Peyer's patch (tissue), 4 donors: ENCODE results near the gene THRB. TPM values are rescaled to one million over a fixed set of nuclear protein-coding genes. Genes with fewer than 3 reads are reported as not detected.

Experiments used
- DNase-seq, 3 donors: peaks; one replicate each; pipeline ENCODE4 v3.0.0-alpha.2; 2017 to 2019
- H3K27ac ChIP-seq, 4 donors: fragments of 200-600 bp; sonication (generic); one replicate each; pipeline ENCODE4 v1.5.1; 2016 to 2019
- H3K27me3 ChIP-seq, 2 donors: fragments of 200-600 bp; sonication (generic); one replicate each; pipeline ENCODE4 v1.5.1; 2019
- H3K36me3 ChIP-seq, 3 donors: fragments of 200-600 bp; sonication (generic); one replicate each; pipeline ENCODE4 v1.5.1; 2016 to 2019
- H3K4me1 ChIP-seq, 4 donors: fragments of 200-600 bp; sonication (generic); one replicate each; pipeline ENCODE4 v1.5.1; 2016 to 2019
- H3K4me3 ChIP-seq, 4 donors: fragments of 200-600 bp; sonication (generic); 1 replicate in 3 of 4; 2 replicates in 1 of 4; pipeline ENCODE4 v1.5.1; 2016 to 2019; ENCODE audit warnings: mild to moderate bottlenecking in 1 of 4
- H3K9me3 ChIP-seq, 4 donors: fragments of 200-600 bp; sonication (generic); one replicate each; pipeline ENCODE4 v1.5.1; 2016 to 2019; ENCODE audit warnings: mild to moderate bottlenecking in 1 of 4
- CTCF ChIP-seq, 6 experiments: fragments of 450-650 bp in 4 of 6; fragments of 200-600 bp in 2 of 6; sonication (generic) in 1 of 6; IDR thresholded peaks; one replicate each; pipeline ENCODE4 v1.5.1; 2017 to 2019; ENCODE audit warnings: antibody characterized with exemption in 6 of 6, mild to moderate bottlenecking in 3 of 6, moderate library complexity in 1 of 6
- POLR2A ChIP-seq, 2 donors: fragments of 450-650 bp; IDR thresholded peaks; one replicate each; pipeline ENCODE4 v1.5.1; 2017; ENCODE audit warnings: antibody characterized with exemption in 2 of 2, mild to moderate bottlenecking in 2 of 2, moderate library complexity in 2 of 2
- total RNA-seq, 4 donors: library from RNA; depleted of rRNA; stranded (reverse); fragments of >200 nt; gene quantifications; one replicate each; pipeline ENCODE4 v1.1.0, GENCODE V29; 2016

Gene THRB
- total RNA-seq, 4 donors from 2014 or later = 2.6 to 13.2 (median 8.4) TPM

GRCh38 chr3:24387000-24387399 is 107.7 kb downstream of the THRB start:
- Histone ChIP-seq H3K36me3 (no peaks in the 10 kb centered on the region), H3K4me3 (no peak overlapping the region), H3K4me1 (peaks cover 0 to 21% (median 4%) of the 10 kb centered on the region in 4 donors), H3K9me3 (no peaks in the 10 kb centered on the region), H3K27me3 (no peaks in the 10 kb centered on the region), H3K27ac (no peak overlapping the region)
- TF ChIP-seq POLR2A (IDR thresholded peaks at IDR 0.05) (no peak), CTCF (IDR thresholded peaks at IDR 0.05) (no peak)
- no peak for DNase-seq

- Histone ChIP-seq H3K27me3 (no peaks in the 10 kb centered on the region), H3K4me3 (no peak overlapping the region), H3K9me3 (no peaks in the 10 kb centered on the region), H3K36me3 (no peaks in the 10 kb centered on the region), H3K4me1 (peaks cover 0 to 21% (median 4%) of the 10 kb centered on the region in 4 donors), H3K27ac (no peak overlapping the region)
- no peak for DNase-seq
- TF ChIP-seq CTCF (IDR thresholded peaks at IDR 0.05) (no peak), POLR2A (IDR thresholded peaks at IDR 0.05) (no peak)
These were observed 108.2 kb downstream of the THRB start for GRCh38 chr3:24386458-24386857.

- H3K4me1 ChIP-seq = peaks cover 0 to 12% (median 3%) of the 10 kb centered on the region in 4 donors
- H3K27ac ChIP-seq = no peak overlapping the region
- H3K9me3 ChIP-seq = no peaks in the 10 kb centered on the region
- H3K4me3 ChIP-seq = no peak overlapping the region
- no peaks in the 10 kb centered on the region for H3K36me3 ChIP-seq
- H3K27me3 ChIP-seq = no peaks in the 10 kb centered on the region
- no peak for DNase-seq
- TF ChIP-seq POLR2A (IDR thresholded peaks at IDR 0.05) (no peak), CTCF (IDR thresholded peaks at IDR 0.05) (no peak)
These were observed 109.5 kb downstream of the THRB start for GRCh38 chr3:24385012-24385615.

- H3K27me3 ChIP-seq = no peaks in the 10 kb centered on the region
- H3K4me3 ChIP-seq = no peak overlapping the region
- no peaks in the 10 kb centered on the region for H3K9me3 ChIP-seq
- TF ChIP-seq CTCF (IDR thresholded peaks at IDR 0.05) (no peak), POLR2A (IDR thresholded peaks at IDR 0.05) (no peak)
- H3K36me3 ChIP-seq = no peaks in the 10 kb centered on the region
- DNase-seq = no peak
- no peak overlapping the region for H3K27ac ChIP-seq
- H3K4me1 ChIP-seq = no peaks in the 10 kb centered on the region
These were observed 112.0 kb downstream of the THRB start for GRCh38 chr3:24382647-24383046.

GRCh38 chr3:24379936-24380335 is 114.7 kb downstream of the THRB start:
- H3K27ac ChIP-seq = no peak overlapping the region
- TF ChIP-seq CTCF (IDR thresholded peaks at IDR 0.05) (no peak), POLR2A (IDR thresholded peaks at IDR 0.05) (no peak)
- H3K36me3 ChIP-seq = no peaks in the 10 kb centered on the region
- H3K4me3 ChIP-seq = no peak overlapping the region
- H3K9me3 ChIP-seq = no peaks in the 10 kb centered on the region
- H3K4me1 ChIP-seq = no peaks in the 10 kb centered on the region
- DNase-seq = no peak
- no peaks in the 10 kb centered on the region for H3K27me3 ChIP-seq

GRCh38 chr3:24378313-24378712 is 116.3 kb downstream of the THRB start:
- no peak overlapping the region for H3K4me3 ChIP-seq
- no peak for TF ChIP-seq CTCF (IDR thresholded peaks at IDR 0.05)
- no peak for TF ChIP-seq POLR2A (IDR thresholded peaks at IDR 0.05)
- H3K4me1 ChIP-seq = no peaks in the 10 kb centered on the region
- no peaks in the 10 kb centered on the region for H3K27me3 ChIP-seq
- no peak for DNase-seq
- H3K27ac ChIP-seq = no peak overlapping the region
- no peaks in the 10 kb centered on the region for H3K36me3 ChIP-seq
- no peaks in the 10 kb centered on the region for H3K9me3 ChIP-seq
